Astrocyte (in vitro differentiated cells and primary cell): ENCODE data around the gene MTRFR. TPM values are rescaled to one million over a fixed set of nuclear protein-coding genes. Genes with fewer than 3 reads are reported as not detected.

ENCODE experiments used
- DNase-seq: peaks from one replicate; pipeline ENCODE4 v3.0.0-alpha.2; 2010; ENCODE audit warnings: low read depth
- FAIRE-seq: peaks from 2 replicates; lab custom pipeline; 2011; peaks lifted over from hg19 to GRCh38; lab: Jason Lieb, UNC
- H2AFZ ChIP-seq: 2 replicates; pipeline ENCODE4 v1.6.0; 2012; ENCODE audit warnings: low read depth, low read length, inconsistent platforms
- H3K27ac ChIP-seq: 2 replicates; pipeline ENCODE4 v1.5.1; 2011; ENCODE audit warnings: low read depth, low read length, inconsistent platforms
- H3K27me3 ChIP-seq: 2 replicates; pipeline ENCODE4 v1.6.0; 2011; ENCODE audit warnings: low read length, inconsistent platforms; ENCODE audit not compliant: insufficient read depth
- H3K36me3 ChIP-seq: 2 replicates; pipeline ENCODE4 v1.5.1; 2011; ENCODE audit warnings: low read length, inconsistent platforms; ENCODE audit not compliant: insufficient read depth
- H3K4me1 ChIP-seq: 2 replicates; pipeline ENCODE4 v1.5.1; 2011; ENCODE audit warnings: low read length, inconsistent platforms; ENCODE audit not compliant: insufficient read depth
- H3K4me2 ChIP-seq: 2 replicates; pipeline ENCODE4 v1.6.0; 2012; ENCODE audit warnings: low read length, inconsistent platforms
- H3K4me3 ChIP-seq: 2 replicates; pipeline ENCODE4 v1.5.1; 2011; ENCODE audit warnings: low read depth, mild to moderate bottlenecking, low read length, inconsistent platforms; ENCODE audit not compliant: insufficient read depth
- H3K79me2 ChIP-seq: 2 replicates; pipeline ENCODE4 v1.6.0; 2012; ENCODE audit warnings: mild to moderate bottlenecking, low read length, inconsistent platforms; ENCODE audit not compliant: insufficient read depth
- H3K9ac ChIP-seq: 2 replicates; pipeline ENCODE4 v1.6.0; 2012; ENCODE audit warnings: mild to moderate bottlenecking, low read length, inconsistent platforms
- H3K9me3 ChIP-seq: 2 replicates; pipeline ENCODE4 v1.5.1; 2012; ENCODE audit warnings: low read depth, mild to moderate bottlenecking, low read length, inconsistent platforms; ENCODE audit not compliant: insufficient read depth
- H4K20me1 ChIP-seq: 2 replicates; pipeline ENCODE4 v1.6.0; 2012; ENCODE audit warnings: low read length, inconsistent platforms; ENCODE audit not compliant: insufficient read depth
- H3K27ac Mint-ChIP-seq: one replicate; pipeline ENCODE4 v1.8.0; 2021; ENCODE audit warnings: mild to moderate bottlenecking, mixed read lengths; ENCODE audit not compliant: unreplicated experiment
- H3K27me3 Mint-ChIP-seq: one replicate; pipeline ENCODE4 v1.8.0; 2021; ENCODE audit warnings: low read depth, mixed read lengths; ENCODE audit not compliant: unreplicated experiment
- H3K36me3 Mint-ChIP-seq: one replicate; pipeline ENCODE4 v1.8.0; 2021; ENCODE audit warnings: low read depth, mixed read lengths; ENCODE audit not compliant: unreplicated experiment
- H3K4me1 Mint-ChIP-seq: one replicate; pipeline ENCODE4 v1.8.0; 2021; ENCODE audit warnings: low read depth, mixed read lengths; ENCODE audit not compliant: unreplicated experiment
- H3K4me3 Mint-ChIP-seq: one replicate; pipeline ENCODE4 v1.8.0; 2021; ENCODE audit warnings: mild to moderate bottlenecking, moderate library complexity, mixed read lengths; ENCODE audit not compliant: unreplicated experiment
- H3K9me3 Mint-ChIP-seq: one replicate; pipeline ENCODE4 v1.8.0; 2021; ENCODE audit warnings: mild to moderate bottlenecking, mixed read lengths; ENCODE audit not compliant: unreplicated experiment
- CTCF ChIP-seq: IDR thresholded peaks from 2 replicates; pipeline ENCODE4 v1.5.1; 2011; ENCODE audit warnings: low read depth, mild to moderate bottlenecking, inconsistent platforms, low read length, moderate library complexity; ENCODE audit not compliant: insufficient read depth
- EZH2 ChIP-seq: IDR thresholded peaks from 2 replicates; pipeline ENCODE4 v1.6.1; 2012; ENCODE audit warnings: mild to moderate bottlenecking, low read length, inconsistent platforms; ENCODE audit not compliant: insufficient read depth
- total RNA-seq: library from RNA; stranded (reverse); gene quantifications from 2 replicates; pipeline ENCODE4 v1.2.1, GENCODE V29; 2021

Gene MTRFR
- total RNA-seq, 1 donor from 2014 or later = 12.4 TPM

GRCh38 chr12:123280971-123281370 lies 47.7 kb downstream of the MTRFR start:
- H3K36me3 ChIP-seq = no peaks in the 10 kb centered on the region
- Mint-ChIP-seq H3K4me3 (no peak overlapping the region), H3K27me3 (no peaks in the 10 kb centered on the region), H3K4me1 (no peaks in the 10 kb centered on the region), H3K27ac (no peak overlapping the region), H3K9me3 (no peaks in the 10 kb centered on the region), H3K36me3 (peaks cover 2% of the 10 kb centered on the region)
- H3K4me3 ChIP-seq = no peak overlapping the region
- no peak overlapping the region for H3K9ac ChIP-seq
- no peaks in the 10 kb centered on the region for H4K20me1 ChIP-seq
- no peak overlapping the region for H3K27ac ChIP-seq
- H3K9me3 ChIP-seq = no peaks in the 10 kb centered on the region
- H2AFZ ChIP-seq = no peak overlapping the region
- no peak for FAIRE-seq
- no peak for DNase-seq
- no peaks in the 10 kb centered on the region for H3K79me2 ChIP-seq
- TF ChIP-seq CTCF (no peak), EZH2 (no peak)
- no peaks in the 10 kb centered on the region for H3K27me3 ChIP-seq
- H3K4me1 ChIP-seq = no peaks in the 10 kb centered on the region
- H3K4me2 ChIP-seq = no peak overlapping the region

- H2AFZ ChIP-seq = no peak overlapping the region
- no peaks in the 10 kb centered on the region for H3K36me3 ChIP-seq
- Mint-ChIP-seq H3K27me3 (no peaks in the 10 kb centered on the region), H3K9me3 (no peaks in the 10 kb centered on the region), H3K36me3 (peaks cover 5% of the 10 kb centered on the region), H3K27ac (no peak overlapping the region), H3K4me1 (no peaks in the 10 kb centered on the region), H3K4me3 (no peak overlapping the region)
- H3K9me3 ChIP-seq = no peaks in the 10 kb centered on the region
- H3K9ac ChIP-seq = no peak overlapping the region
- no peak overlapping the region for H3K4me3 ChIP-seq
- no peaks in the 10 kb centered on the region for H3K27me3 ChIP-seq
- no peak for TF ChIP-seq CTCF
- no peak overlapping the region for H3K4me2 ChIP-seq
- DNase-seq (no peak), FAIRE-seq (no peak)
- no peaks in the 10 kb centered on the region for H3K4me1 ChIP-seq
- H3K79me2 ChIP-seq = no peaks in the 10 kb centered on the region
- no peaks in the 10 kb centered on the region for H4K20me1 ChIP-seq
- no peak overlapping the region for H3K27ac ChIP-seq
Observed at GRCh38 chr12:123282111-123282510, 48.9 kb downstream of the MTRFR start.

GRCh38 chr12:123283461-123283860 lies 50.2 kb downstream of the MTRFR start:
- Histone ChIP-seq H3K27me3 (no peaks in the 10 kb centered on the region), H2AFZ (no peak overlapping the region), H3K4me3 (no peak overlapping the region), H3K4me1 (no peaks in the 10 kb centered on the region), H3K27ac (no peak overlapping the region), H3K9ac (no peak overlapping the region), H3K79me2 (no peaks in the 10 kb centered on the region), H3K4me2 (no peak overlapping the region), H3K36me3 (no peaks in the 10 kb centered on the region), H4K20me1 (no peaks in the 10 kb centered on the region), H3K9me3 (no peaks in the 10 kb centered on the region)
- H3K27ac Mint-ChIP-seq = no peak overlapping the region
- H3K27me3 Mint-ChIP-seq = no peaks in the 10 kb centered on the region
- DNase-seq = no peak
- no peak overlapping the region for H3K4me3 Mint-ChIP-seq
- no peaks in the 10 kb centered on the region for H3K4me1 Mint-ChIP-seq
- TF ChIP-seq CTCF (no peak), EZH2 (no peak)
- peaks cover 5% of the 10 kb centered on the region for H3K36me3 Mint-ChIP-seq
- H3K9me3 Mint-ChIP-seq = no peaks in the 10 kb centered on the region
- FAIRE-seq = no peak
